IPS-20b (cell line): ENCODE results near the gene ALPP.
"Not testable (repeated sequence)": the region's sequence is repeated elsewhere in the genome, so short reads cannot be mapped to it uniquely, and the experiment has no call there.

ENCODE experiments used
- H3K27ac ChIP-seq: one replicate; pipeline ENCODE4 v1.5.1; 2013; ENCODE audit warnings: low read length
- H3K27me3 ChIP-seq: 2 replicates; pipeline ENCODE4 v1.6.1; 2013; ENCODE audit warnings: mild to moderate bottlenecking, low read length, inconsistent platforms; ENCODE audit not compliant: insufficient read depth
- H3K36me3 ChIP-seq: 2 replicates; pipeline ENCODE4 v1.6.1; 2013; ENCODE audit warnings: low read depth, mild to moderate bottlenecking, inconsistent platforms, low read length, moderate library complexity; ENCODE audit not compliant: insufficient read depth
- H3K4me1 ChIP-seq: 2 replicates; pipeline ENCODE4 v1.6.1; 2013; ENCODE audit warnings: mild to moderate bottlenecking, control low read depth, inconsistent platforms, low read length, moderate library complexity; ENCODE audit not compliant: insufficient read depth
- H3K4me3 ChIP-seq: 2 replicates; pipeline ENCODE4 v1.5.1; 2013; ENCODE audit warnings: mild to moderate bottlenecking, low read length, inconsistent platforms
- H3K9ac ChIP-seq: 2 replicates; pipeline ENCODE4 v1.6.1; 2013; ENCODE audit warnings: low read depth, mild to moderate bottlenecking, inconsistent platforms, low read length, moderate library complexity
- H3K9me3 ChIP-seq: 2 replicates; pipeline ENCODE4 v1.6.1; 2013; ENCODE audit warnings: mild to moderate bottlenecking, low read depth, low read length, inconsistent platforms; ENCODE audit not compliant: insufficient read depth

The ALPP gene

DNA sequence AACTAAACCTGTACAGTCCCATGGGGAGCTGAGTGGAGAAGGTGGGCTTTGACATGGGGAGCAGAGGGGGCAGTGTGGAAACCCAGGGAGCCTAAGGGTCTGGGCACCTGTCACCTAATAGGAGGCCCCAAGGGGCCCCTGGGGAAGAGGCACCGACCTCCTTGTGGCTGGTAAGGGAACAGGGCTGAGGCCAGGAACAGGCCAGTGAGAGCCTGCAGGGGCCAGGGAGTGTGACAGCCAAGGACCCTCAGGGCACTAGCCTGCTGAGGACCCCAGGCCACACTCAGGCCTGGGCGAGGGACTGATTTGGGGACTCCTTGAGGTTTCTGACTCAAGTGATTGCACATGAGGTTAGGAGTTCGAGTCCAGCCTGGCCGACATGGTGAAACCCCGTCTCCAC is 24.5 kb upstream of the ALPP start:
- H3K27me3 ChIP-seq = peaks cover 49% of the 10 kb centered on the region
- H3K27ac ChIP-seq = no peak overlapping the region
- no peak overlapping the region for H3K9ac ChIP-seq
- H3K36me3 ChIP-seq = no peaks in the 10 kb centered on the region
- H3K9me3 ChIP-seq = no peaks in the 10 kb centered on the region; the same call in 1 of the 2 replicates
- H3K4me3 ChIP-seq = no peak overlapping the region
- no peaks in the 10 kb centered on the region for H3K4me1 ChIP-seq

DNA sequence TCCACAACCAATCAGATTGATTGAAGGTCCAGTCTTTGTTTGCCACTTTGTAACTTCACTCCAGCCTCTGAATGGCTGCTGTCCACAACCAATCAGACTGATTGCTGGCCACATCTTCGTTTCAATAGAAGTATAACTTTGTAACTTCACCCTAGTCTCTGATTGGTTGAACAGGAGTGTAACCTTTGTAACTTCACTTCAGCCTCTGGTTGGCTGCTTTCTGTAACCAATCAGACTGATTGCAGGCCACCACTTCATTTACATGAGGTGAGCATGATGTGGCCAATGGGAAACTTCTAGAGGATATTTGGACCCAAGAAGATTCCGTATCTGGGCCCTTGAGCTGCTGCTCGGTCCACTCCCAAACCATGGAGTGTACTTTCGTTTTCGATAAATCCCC is 16.9 kb upstream of the ALPP start:
- peaks cover 3% of the 10 kb centered on the region for H3K4me1 ChIP-seq
- no peaks in the 10 kb centered on the region for H3K36me3 ChIP-seq
- no peak overlapping the region for H3K9ac ChIP-seq
- no peak overlapping the region for H3K4me3 ChIP-seq
- H3K27me3 ChIP-seq = no peaks in the 10 kb centered on the region
- H3K27ac ChIP-seq = no peak overlapping the region
- H3K9me3 ChIP-seq = no peaks in the 10 kb centered on the region

DNA sequence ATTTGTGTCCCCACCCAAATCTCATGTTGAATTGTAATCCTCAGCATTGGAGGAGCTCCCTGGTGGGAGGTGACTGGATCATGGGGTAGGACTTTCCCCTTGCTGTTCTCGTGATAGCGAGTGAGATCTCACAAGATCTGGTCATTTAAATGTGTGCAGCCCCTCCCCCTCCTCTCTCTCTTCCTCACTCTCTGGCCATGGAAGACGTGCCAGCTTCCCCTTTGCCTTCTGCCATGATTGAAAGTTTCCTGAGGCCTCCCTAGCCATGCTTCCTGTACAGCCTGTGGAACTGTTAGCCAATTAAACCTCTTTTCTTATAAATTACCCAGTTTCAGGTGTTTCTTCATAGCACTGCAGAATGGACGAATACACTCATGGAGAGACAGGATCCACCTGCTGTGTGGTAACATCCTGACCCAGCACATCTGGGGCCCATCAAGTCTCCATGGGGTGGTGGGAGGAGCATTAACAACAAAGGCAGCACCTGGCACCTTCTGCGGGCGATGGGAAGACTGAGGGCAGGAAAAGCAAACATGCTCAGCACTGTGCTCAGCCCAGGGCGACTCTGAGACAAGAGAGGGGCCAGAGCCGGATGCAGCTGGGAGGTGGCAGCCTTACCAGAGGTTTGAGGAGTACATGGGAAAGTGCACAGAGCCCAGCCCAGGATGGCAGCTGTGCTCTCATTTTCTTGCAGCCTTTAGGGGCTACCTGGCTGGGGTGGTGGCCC is 16.2 kb upstream of the ALPP start:
- Histone ChIP-seq H3K27ac (no peak overlapping the region), H3K4me1 (peaks cover 3% of the 10 kb centered on the region), H3K9me3 (no peaks in the 10 kb centered on the region), H3K36me3 (no peaks in the 10 kb centered on the region), H3K9ac (no peak overlapping the region), H3K4me3 (no peak overlapping the region), H3K27me3 (no peaks in the 10 kb centered on the region)

DNA sequence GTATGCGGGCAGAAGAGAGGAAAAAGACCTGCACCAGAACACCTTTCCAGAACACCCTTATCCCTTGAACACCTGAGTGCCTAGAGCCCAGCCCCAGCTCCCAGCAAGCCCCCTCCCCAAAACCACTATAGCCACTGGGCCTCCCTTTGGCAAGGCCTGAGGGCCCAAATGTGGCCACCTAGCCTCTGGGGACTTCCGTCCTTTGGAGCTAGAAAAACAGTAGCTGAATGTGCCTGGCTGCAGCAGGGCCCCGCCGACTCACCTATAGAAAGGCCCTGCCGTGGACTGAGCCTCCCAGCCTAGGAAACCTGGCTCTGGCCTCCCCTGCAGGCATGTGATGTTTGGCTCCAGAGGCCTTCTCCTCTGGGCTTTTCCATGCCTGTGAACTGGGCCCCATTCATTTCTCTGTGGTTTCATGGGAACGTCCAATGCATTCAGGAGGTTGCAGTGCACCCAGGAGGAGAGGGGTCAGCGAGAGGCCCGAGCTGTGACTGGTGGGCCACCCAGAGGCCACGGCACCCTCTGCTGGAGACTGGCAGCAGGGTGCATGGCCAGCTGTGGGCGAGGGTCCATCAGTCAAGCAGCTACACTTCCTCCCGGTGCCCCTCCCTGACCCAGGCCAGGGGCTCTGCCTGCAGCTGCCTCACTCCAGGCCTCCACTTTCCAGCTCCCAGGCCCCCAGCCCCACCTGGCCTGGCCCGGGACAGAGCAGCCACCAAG is 15.3 kb upstream of the ALPP start:
- not testable (repeated sequence) for H3K4me1 ChIP-seq, H3K9me3 ChIP-seq, H3K9ac ChIP-seq, H3K27me3 ChIP-seq, H3K4me3 ChIP-seq, H3K27ac ChIP-seq, H3K36me3 ChIP-seq

DNA sequence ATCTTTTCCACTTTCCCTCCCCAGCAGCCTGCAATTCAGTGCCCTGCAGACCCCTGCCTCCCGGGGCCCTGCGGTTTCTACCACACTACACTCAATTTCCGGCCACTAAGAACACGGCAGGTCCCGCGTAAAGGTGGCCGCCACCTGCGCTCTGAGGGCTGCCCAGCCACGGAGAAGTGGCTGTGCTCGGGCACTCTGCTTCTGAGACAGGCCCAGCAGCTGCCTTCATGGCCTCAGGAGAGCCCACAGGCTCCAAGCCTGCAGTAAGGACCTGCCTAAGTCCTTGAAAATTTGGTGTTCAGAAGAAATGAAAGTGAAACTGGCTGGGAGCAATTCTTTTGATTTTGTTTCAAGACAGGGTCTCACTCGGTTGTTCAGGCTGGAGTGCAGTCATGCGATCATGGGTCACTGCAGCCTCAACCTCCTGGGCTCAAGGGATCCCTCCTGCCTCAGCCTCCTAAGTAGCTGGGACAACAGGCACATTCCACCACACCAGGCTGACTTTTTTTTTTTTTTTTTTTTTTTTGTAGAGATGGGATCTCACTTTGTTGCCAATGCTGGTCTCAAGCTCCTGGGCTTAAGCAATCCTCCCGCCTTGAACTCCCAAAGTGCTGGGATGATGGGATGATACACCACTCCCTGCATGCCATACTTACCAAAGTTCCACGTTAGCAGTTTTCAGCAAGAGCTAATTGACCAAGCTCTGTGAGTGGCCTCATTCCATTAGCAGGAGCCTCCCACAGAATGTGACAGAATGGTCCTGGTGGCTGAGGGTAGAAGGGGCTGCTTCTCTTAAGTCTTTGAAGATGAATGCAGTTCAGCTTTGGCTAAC is 14.6 kb upstream of the ALPP start:
- Histone ChIP-seq H3K27ac (no peak overlapping the region), H3K27me3 (no peaks in the 10 kb centered on the region), H3K4me3 (no peak overlapping the region), H3K9ac (no peak overlapping the region), H3K36me3 (no peaks in the 10 kb centered on the region), H3K4me1 (peaks cover 3% of the 10 kb centered on the region), H3K9me3 (no peaks in the 10 kb centered on the region)

DNA sequence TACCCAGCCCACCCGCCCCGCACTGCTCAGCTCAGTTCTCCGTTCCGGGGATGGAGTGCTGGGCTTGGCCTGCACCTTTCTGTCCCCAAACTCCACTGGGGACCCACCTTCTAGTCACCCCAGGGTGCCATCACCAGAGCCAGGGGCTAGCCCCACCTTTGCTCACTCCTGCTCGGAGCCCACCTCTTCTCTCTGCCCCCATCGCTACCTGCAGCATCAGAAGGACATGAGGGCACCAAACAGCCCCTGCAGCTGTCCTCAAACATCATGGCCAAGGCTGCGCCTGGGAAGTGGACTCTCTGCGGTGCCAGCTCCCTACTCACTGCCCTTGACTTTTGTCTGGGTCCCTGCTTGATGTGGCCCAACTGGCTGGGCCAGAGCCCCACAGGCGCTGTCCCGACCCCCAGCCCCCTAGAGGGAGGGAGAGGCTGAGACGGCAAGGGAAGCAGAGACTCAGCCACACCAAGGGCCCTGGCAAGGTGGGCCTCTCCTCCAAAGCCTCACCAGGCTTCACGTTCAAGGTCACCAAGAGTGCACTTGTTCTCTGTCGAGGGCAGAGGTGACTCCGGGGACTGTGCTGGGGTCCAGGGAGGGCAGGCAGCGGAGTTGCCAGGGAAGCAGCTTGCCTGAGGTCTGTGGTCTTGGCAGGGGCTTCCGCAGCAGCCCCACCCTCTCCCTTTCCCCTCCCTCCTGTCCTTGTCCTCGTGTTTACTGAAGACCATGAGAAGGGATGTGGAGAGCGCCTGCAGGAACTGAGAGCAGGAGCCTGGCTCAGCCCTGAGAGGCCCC is 13.6 kb upstream of the ALPP start:
- not testable (repeated sequence) for H3K27me3 ChIP-seq, H3K36me3 ChIP-seq, H3K4me1 ChIP-seq, H3K4me3 ChIP-seq, H3K9me3 ChIP-seq, H3K27ac ChIP-seq, H3K9ac ChIP-seq

DNA sequence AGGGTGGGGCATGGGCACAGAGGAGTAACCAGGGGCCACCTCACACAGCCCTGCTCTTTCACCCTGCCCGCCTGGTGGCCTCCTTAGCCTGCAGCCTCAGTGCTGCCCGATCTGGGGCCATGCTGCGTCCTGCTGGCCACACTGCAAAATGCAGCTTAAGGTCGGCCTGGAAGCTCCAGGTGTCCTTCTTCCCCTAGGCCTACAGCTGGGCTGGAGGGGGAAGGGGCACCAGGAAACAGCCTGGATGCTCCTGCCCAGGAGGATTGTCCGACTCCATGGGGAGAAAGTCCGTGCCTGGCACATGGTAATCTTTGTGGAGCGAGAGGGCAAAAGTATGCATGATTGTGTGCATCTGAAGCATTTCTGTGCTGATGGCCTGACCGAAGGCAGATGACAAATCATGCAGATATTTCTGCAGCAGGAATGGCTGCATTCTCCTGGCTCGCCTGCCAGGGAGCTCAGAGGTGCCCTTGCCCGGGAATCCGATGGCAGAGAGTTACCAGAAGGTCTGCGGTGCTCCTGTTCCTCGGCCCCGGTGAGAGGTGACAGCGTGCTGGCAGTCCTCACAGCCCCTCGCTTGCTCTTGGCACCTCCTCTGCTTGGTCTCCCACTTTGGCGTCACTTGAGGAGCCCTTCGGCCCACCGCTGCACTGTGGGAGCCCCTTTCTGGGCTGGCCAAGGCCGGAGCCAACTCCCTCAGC is 12.8 kb upstream of the ALPP start:
- Histone ChIP-seq H3K27ac (no peak overlapping the region), H3K27me3 (no peaks in the 10 kb centered on the region), H3K4me1 (peaks cover 3% of the 10 kb centered on the region), H3K9me3 (no peaks in the 10 kb centered on the region), H3K4me3 (no peak overlapping the region), H3K9ac (no peak overlapping the region), H3K36me3 (no peaks in the 10 kb centered on the region)

DNA sequence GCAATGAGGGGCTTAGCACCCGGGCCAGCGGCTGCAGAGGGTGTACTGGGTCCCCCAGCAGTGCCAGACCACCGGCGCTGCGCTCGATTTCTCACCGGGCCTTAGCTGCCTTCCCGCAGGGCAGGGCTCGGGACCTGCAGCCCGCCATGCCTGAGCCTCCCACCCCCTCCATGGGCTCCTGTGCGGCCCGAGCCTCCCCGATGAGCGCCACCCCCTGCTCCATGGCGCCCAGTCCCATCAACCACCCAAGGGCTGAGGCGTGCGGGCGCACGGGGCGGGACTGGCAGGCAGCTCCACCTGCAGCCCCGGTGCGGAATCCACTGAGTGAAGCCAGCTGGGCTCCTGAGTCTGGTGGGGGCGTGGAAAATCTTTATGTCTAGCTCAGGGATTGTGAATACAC is 12.1 kb upstream of the ALPP start:
- H3K27me3 ChIP-seq, H3K9me3 ChIP-seq, H3K36me3 ChIP-seq, H3K4me3 ChIP-seq, H3K27ac ChIP-seq, H3K4me1 ChIP-seq, H3K9ac ChIP-seq: not testable (repeated sequence)

DNA sequence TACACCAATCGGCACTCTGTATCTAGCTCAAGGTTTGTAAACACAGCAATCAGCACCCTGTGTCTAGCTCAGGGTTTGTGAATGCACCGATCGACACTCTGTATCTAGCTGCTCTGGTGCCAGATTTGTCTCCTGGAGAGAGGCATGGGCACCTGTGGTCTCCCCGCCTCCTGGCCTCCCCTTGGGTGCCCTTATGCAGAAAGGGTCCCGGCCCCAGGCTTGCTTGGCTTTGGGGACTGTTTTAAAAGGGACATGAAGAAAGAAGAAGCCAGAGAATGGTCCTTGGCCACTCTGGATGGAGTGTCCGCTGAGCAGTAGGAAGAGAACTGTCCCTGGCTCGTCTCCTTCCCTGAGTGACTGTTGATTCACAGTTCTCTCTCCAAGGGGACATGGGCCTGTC is 11.5 kb upstream of the ALPP start:
- Histone ChIP-seq H3K9me3 (no peaks in the 10 kb centered on the region), H3K27ac (no peak overlapping the region), H3K4me3 (no peak overlapping the region), H3K36me3 (no peaks in the 10 kb centered on the region), H3K27me3 (no peaks in the 10 kb centered on the region), H3K9ac (no peak overlapping the region), H3K4me1 (peaks cover 3% of the 10 kb centered on the region)

DNA sequence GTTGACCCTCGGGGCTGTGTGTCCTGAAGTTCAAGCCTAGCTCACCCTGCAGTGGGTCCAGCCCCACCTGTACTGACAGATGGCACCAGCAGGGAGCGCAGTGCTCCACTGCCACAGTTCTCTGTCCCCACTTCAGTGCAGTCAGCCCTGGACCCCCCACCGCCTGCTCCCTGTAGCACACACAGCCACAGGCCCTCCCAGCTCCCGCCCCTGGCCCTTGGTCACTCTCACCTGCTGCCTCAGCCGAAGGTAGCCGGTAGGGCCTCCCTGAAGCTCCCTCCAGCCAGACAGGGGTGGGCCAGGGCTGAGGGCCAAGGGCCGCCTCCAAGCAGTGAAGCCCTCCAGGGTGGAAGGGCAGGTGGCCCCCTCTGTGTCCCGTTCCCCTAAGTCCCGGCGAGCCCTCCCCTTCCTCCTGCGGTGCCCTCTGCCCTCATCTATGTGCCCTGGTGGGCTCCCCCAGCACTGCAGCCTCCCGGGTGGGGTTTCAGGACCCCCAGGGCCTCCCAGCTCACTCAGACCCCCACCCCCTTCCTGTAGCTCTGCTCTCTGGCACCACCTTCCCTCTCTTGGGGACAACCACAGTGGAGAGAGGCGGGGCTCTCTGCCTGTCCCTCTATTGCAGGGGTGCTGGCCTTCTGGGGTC is 10.8 kb upstream of the ALPP start:
- Histone ChIP-seq H3K4me3 (no peak overlapping the region), H3K9ac (no peak overlapping the region), H3K27me3 (no peaks in the 10 kb centered on the region), H3K27ac (no peak overlapping the region), H3K9me3 (no peaks in the 10 kb centered on the region), H3K4me1 (peaks cover 3% of the 10 kb centered on the region), H3K36me3 (no peaks in the 10 kb centered on the region)
